Activated T-helper 1 cell treated with anti-CD3 and anti-CD28 coated beads, Interleukin-12 subunit alpha, Interleukin-12 subunit beta, Interleukin-2, Interleukin-4 antibody, amounts not matched to agents 30 ng/mL and 10 ng/mL and 1 ng/mL, durations not matched to agents 14 hours and 24 hours and 36 hours (primary cell): ENCODE results near the gene UGT1A10. TPM values are rescaled to one million over a fixed set of nuclear protein-coding genes. Genes with fewer than 3 reads are reported as not detected.

Source experiments
- DNase-seq: peaks from one replicate; pipeline ENCODE4 v3.0.0; 2021; ENCODE audit warnings: low spot score
- H3K27ac Mint-ChIP-seq: one replicate; pipeline ENCODE4 v1.8.0; 2021; ENCODE audit warnings: mild to moderate bottlenecking, mixed read lengths
- H3K27me3 Mint-ChIP-seq: one replicate; pipeline ENCODE4 v1.8.0; 2022; ENCODE audit warnings: mild to moderate bottlenecking, moderate library complexity, mixed read lengths; ENCODE audit not compliant: insufficient read depth
- H3K36me3 Mint-ChIP-seq: one replicate; pipeline ENCODE4 v1.8.0; 2021; ENCODE audit warnings: low read depth, mixed read lengths
- H3K4me1 Mint-ChIP-seq: one replicate; pipeline ENCODE4 v1.8.0; 2021; ENCODE audit warnings: low read depth, mixed read lengths
- H3K4me3 Mint-ChIP-seq: one replicate; pipeline ENCODE4 v1.8.0; 2021; ENCODE audit warnings: mild to moderate bottlenecking, moderate library complexity, mixed read lengths
- H3K9me3 Mint-ChIP-seq: one replicate; pipeline ENCODE4 v1.8.0; 2021; ENCODE audit warnings: mixed read lengths
- intact Hi-C: fragments of 100-400 bp; cut with micrococcal nuclease; formaldehyde crosslinking; loops from one replicate; pipeline ENCODE4 v1.15.1; 2024
- total RNA-seq: library from RNA; stranded (reverse); gene quantifications from 2 replicates; pipeline ENCODE4 v1.2.3, GENCODE V29; 2022

The UGT1A10 gene
- total RNA-seq, 1 donor from 2014 or later: not detected

DNA sequence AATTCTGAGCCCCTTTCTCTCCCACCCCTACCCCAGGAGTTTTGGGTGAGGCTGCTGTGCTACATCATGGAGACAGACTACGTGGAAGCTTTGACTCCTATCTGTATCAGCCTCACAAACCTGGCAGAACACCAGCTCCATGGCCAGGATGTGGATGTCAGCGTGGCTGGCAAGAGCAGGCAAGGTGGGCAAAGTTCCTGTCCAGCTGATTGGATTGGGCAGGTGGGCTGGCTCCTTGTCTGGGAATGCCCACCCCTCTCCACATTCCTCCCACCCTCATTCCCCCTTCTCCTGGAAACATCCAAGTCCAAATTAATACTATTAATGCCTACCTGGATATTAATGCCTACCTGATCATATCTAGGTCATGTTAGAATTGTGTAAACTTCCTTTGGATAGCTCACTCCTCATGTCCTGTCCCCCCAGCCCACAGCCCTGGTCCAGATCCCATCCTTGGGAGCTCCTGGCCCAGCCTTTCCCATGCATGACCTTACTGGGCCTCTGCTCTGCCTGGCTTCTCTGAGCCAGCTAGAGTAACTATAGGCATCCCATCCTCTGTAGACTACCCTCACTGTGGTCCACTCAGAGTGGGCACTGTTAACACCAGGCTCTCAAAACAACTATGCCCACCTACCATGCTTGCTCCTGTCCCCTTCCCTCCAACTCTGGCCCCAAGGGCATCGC, 166.0 kb downstream of the UGT1A10 start:
- H3K27me3 Mint-ChIP-seq: peaks cover 8% of the 10 kb centered on the region
- H3K27ac Mint-ChIP-seq: no peak overlapping the region
- no peaks in the 10 kb centered on the region for H3K4me1 Mint-ChIP-seq
- no peak for DNase-seq
- intact Hi-C loops: no loop called here
- no peaks in the 10 kb centered on the region for H3K36me3 Mint-ChIP-seq
- no peaks in the 10 kb centered on the region for H3K9me3 Mint-ChIP-seq
- no peak overlapping the region for H3K4me3 Mint-ChIP-seq

GRCh38 chr2:233803292-233803911, 167.2 kb downstream of the UGT1A10 start:
- Mint-ChIP-seq H3K4me1 (no peaks in the 10 kb centered on the region), H3K4me3 (no peak overlapping the region), H3K27me3 (peaks cover 8% of the 10 kb centered on the region), H3K9me3 (no peaks in the 10 kb centered on the region), H3K27ac (no peak overlapping the region), H3K36me3 (no peaks in the 10 kb centered on the region)
- DNase-seq: no peak
- intact Hi-C loops: no loop called here

DNA sequence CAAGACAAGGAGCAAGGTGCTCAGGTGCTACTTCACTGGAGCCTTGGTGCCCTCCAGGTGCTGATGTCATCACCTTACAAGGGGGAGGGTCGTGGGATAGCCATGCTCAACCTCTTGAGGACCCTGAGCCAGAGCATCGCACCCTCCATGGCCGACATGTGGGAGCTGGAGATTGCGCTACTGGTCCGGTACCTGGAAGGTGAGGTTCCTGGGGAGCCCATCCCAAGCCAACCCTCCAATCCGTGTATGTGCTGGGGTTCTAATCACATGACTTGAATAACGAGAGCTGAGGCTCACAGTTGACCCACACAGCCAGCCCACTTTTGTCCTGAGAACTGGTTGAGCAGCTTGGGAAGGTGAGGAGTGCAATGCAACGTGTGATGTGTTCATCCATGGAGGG, 167.7 kb downstream of the UGT1A10 start:
- H3K36me3 Mint-ChIP-seq: no peaks in the 10 kb centered on the region
- H3K9me3 Mint-ChIP-seq: no peaks in the 10 kb centered on the region
- no peak overlapping the region for H3K27ac Mint-ChIP-seq
- peaks cover 8% of the 10 kb centered on the region for H3K27me3 Mint-ChIP-seq
- no peaks in the 10 kb centered on the region for H3K4me1 Mint-ChIP-seq
- intact Hi-C loops: no loop called here
- no peak overlapping the region for H3K4me3 Mint-ChIP-seq
- DNase-seq: no peak

DNA sequence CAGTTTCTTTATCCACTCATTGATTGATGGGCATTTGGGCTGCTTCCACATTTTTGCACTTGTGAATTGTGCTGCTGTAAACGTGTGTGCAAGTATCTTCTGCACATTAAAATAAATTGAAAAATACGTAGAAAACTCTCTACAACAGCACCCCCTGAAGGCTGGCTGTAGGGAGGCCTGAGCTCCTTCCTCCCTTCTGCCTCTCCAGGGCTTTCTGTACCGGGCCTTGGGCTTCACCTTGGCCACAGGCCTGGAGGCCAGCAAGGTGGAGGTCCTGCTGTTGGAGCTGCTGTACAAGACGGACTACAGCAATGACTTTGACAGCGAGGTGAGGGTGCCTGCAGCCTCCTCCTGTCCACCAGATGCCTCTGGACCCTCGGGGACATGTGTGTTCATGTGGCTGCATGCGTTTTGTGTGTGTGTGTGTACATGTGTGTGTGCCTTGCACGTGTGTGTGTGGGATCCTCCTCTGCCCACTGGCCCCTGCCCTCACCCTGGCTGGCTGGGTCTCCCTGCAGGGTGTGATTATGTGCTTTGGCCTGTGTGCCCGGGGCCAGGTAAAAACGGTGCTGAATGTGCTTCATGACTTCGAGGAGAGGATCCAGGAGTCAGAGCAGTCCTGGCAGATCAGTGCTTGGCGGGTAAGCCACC, 171.1 kb downstream of the UGT1A10 start:
- Mint-ChIP-seq H3K27ac (no peak overlapping the region), H3K4me1 (no peaks in the 10 kb centered on the region), H3K9me3 (no peaks in the 10 kb centered on the region), H3K27me3 (peaks cover 4% of the 10 kb centered on the region), H3K4me3 (no peak overlapping the region), H3K36me3 (no peaks in the 10 kb centered on the region)
- DNase-seq: no peak
- intact Hi-C loops: no loop called here

DNA sequence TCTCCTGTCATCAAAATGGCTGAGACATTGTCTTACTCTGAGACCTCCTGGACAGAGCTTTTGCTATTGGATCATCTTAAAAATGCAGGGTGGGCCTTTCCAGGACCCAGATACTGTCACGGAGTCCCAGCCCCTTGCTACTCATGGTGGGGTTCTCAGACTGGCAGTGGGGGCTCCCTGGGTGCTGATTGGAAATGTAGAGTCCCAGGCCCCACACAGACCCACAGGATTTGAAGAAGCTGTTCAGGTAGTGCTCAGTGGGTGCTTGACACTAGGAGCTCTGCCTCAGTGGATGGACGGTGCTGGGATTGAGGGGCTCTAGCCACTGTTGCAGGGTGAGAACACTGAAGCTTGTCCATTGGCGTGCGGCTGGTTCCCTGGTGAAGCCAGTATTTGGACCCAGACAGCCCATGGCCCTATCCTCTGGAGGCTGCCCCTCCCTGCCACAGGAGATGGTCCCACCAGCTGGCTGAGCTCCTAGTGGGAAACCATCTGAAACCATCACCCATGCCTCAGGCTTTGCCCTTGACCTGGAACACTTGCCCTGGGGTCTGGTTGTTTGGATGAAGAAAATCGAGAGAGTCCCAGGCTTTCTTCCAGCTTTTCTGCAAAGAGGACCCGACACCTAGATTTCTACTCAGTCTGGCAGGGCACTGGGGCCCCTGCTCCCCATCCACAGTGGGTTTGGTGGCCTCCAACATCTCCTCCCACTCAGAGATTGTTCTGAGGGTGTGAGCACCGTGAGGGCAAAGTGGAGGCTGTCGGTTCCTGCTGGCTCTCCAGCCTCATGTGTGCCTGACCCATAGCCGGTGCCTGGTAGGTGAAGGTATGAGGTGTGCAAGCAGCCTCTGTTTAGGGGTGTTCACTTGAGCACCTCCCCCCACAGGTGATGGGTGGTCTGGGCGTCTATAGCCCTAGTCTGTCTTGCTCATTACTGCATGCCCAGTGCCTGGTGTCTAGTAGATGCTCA, 172.0 kb downstream of the UGT1A10 start:
- Mint-ChIP-seq H3K4me3 (no peak overlapping the region), H3K9me3 (no peaks in the 10 kb centered on the region), H3K36me3 (no peaks in the 10 kb centered on the region), H3K4me1 (no peaks in the 10 kb centered on the region), H3K27me3 (no peaks in the 10 kb centered on the region), H3K27ac (no peak overlapping the region)
- intact Hi-C loops: no loop called here
- no peak for DNase-seq

DNA sequence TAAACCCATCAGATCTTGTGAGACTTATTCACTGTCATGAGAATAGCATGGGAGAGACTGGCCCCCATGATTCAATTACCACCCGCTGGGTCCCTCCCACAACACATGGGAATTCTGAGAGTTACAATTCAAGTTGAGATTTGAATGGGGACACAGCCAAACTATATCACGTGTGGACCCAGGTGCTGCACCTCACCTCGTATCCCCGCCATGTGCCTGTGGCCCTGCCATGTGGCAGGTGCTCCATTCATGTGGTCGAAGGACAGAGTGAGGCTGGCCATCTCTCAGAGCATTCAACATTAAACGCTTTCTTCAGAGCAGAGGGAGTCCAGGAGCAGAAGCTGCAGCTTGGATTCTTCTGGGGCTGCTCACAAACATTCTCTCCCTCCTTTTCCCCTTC, 174.1 kb downstream of the UGT1A10 start:
- intact Hi-C loops: no loop called here
- Mint-ChIP-seq H3K27ac (no peak overlapping the region), H3K4me3 (no peak overlapping the region), H3K36me3 (no peaks in the 10 kb centered on the region), H3K27me3 (peaks cover 4% of the 10 kb centered on the region), H3K4me1 (no peaks in the 10 kb centered on the region), H3K9me3 (no peaks in the 10 kb centered on the region)
- no peak for DNase-seq

DNA sequence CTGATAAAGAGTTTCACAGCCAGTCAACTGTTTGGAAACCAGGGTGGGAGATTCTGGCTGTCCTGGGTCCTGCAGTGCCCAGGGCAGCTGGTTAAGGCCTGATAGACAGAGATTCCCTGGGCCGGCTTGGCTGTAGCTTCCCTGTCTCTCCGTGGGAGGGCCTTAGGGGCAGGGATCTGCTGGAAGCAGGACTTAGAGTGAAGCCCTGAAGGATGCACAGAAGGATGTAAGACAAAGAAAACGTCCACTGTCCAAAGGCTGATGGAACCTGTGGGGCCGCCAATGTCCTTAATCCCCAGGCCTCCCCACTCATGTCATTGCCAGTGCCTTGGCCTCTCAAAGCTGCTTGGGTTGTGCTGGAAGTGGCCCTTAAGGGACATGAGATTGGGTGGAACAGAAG, 174.8 kb downstream of the UGT1A10 start:
- DNase-seq: no peak
- peaks cover 10% of the 10 kb centered on the region for H3K27me3 Mint-ChIP-seq
- H3K4me3 Mint-ChIP-seq: no peak overlapping the region

DNA sequence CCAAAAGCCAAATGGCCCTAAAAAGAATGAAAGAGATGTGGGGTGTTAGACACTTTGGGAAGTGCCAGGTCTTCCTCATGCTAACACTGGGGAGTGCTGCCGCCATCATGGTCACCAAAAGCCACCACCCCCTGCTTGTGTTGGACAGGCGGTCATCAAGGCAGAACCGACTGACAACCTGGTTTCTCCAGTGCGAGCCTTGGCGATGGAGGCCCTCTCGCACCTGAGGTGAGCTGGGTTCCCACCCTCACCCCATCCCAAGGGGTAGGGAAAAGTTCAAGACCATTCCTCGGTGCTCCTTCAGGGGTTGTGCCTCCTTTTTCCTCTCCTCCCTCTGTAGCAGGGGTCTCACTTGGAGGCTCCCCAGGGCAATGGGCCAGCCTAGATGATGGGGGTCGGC, 175.5 kb downstream of the UGT1A10 start:
- no peaks in the 10 kb centered on the region for H3K9me3 Mint-ChIP-seq
- H3K36me3 Mint-ChIP-seq: no peaks in the 10 kb centered on the region
- intact Hi-C loops: no loop called here
- H3K27ac Mint-ChIP-seq: no peak overlapping the region
- H3K27me3 Mint-ChIP-seq: peaks cover 10% of the 10 kb centered on the region
- DNase-seq: no peak
- H3K4me1 Mint-ChIP-seq: no peaks in the 10 kb centered on the region
- H3K4me3 Mint-ChIP-seq: no peak overlapping the region

More for the DNA sequence above, 174.8 kb downstream of the UGT1A10 start:
- no peaks in the 10 kb centered on the region for H3K4me1 Mint-ChIP-seq
- no peaks in the 10 kb centered on the region for H3K9me3 Mint-ChIP-seq
- H3K27ac Mint-ChIP-seq: no peak overlapping the region
- intact Hi-C loops: no loop called here
- H3K36me3 Mint-ChIP-seq: no peaks in the 10 kb centered on the region

DNA sequence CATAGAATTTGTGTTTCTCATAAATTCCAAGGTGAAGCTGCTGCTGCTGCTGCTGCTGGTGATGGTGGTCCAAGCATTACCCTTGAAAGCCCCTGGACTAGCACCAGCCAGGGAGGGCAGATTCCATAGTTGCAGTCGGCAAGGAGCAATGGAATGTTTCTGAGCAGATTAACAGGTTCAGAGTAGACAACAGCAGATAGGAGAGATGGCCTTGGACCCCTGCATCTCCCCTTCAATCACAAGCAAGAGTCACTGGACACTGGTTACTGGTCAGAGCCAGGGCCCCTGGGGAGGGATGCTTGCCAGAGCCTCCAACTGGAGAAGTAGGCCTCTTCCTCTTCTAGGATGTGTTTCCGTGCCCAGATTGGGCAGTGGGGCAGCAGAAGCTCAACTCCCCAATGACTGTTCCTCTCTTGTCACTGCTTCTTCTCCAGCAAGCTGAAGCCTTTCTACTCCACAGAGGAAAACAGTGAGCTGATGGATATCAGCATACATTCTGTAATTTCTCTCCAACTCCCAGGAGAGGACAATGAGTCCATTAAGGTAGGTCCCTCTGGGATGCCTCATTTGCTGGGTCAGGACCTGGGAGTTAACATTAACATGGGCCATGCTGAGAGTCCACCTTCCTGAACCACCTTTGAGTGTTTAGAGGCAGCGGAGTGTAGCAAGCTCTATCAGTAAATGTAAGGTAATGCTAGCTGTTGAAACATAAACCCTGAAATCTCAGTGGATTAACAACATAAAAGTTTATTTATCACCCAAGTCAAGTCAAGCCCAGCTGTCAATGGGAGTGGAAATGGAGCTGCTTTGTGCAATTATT, 177.2 kb downstream of the UGT1A10 start:
- intact Hi-C loops: no loop called here
- Mint-ChIP-seq H3K36me3 (no peaks in the 10 kb centered on the region), H3K9me3 (no peaks in the 10 kb centered on the region), H3K4me1 (no peaks in the 10 kb centered on the region), H3K27ac (no peak overlapping the region), H3K27me3 (peaks cover 10% of the 10 kb centered on the region), H3K4me3 (no peak overlapping the region)
- no peak for DNase-seq

DNA sequence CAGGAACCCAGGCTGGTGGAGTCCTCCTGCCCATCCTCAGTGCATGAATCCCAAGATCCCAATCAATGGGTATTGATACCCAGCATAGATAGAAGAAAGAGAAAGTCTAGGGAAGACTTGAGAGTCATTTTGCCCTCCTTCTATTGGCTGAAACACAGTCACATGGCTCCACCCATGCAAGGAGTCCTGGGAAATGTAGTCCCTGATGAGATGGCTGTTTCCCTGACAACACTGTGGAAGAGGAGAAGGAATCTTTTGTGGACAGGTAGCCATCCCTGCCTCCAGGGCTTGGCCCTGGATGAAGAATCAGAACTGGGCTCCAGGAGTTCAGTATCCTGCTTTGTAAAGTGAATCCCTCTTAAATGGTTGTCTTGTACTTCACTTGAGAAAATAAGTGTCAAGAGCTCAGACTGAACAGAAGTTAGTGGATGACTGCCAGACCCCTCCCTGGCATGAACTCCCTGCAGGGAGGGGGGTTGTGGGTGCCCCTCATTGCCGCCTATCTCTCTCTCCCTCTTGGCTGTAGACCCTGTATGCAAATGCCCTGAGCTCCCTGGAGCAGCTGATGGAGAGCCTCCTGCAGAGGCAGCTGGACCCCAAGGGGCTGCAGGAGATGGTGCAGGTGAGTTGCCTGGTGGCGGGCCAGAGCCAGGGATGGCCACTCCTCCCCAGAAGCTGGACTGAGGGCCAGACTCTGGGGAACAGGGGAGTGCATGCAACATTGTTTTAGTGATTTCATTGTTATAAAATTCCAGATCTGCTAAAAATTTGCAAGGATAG, 178.0 kb downstream of the UGT1A10 start:
- Mint-ChIP-seq H3K4me1 (no peaks in the 10 kb centered on the region), H3K9me3 (no peaks in the 10 kb centered on the region), H3K36me3 (no peaks in the 10 kb centered on the region), H3K27me3 (peaks cover 10% of the 10 kb centered on the region), H3K4me3 (no peak overlapping the region), H3K27ac (no peak overlapping the region)
- no peak for DNase-seq
- intact Hi-C loops: no loop called here

- Mint-ChIP-seq H3K4me1 (no peaks in the 10 kb centered on the region), H3K4me3 (no peak overlapping the region), H3K27ac (no peak overlapping the region), H3K9me3 (no peaks in the 10 kb centered on the region), H3K36me3 (no peaks in the 10 kb centered on the region), H3K27me3 (peaks cover 10% of the 10 kb centered on the region)
- no peak for DNase-seq
- intact Hi-C loops: no loop called here
These were observed 179.6 kb downstream of the UGT1A10 start for GRCh38 chr2:233815861-233816260.
